ENCODE measurements around the gene MTARC2. TPM values are rescaled to one million over a fixed set of nuclear protein-coding genes. Genes with fewer than 3 reads are reported as not detected.

MTARC2 gene
- total and polyA plus RNA-seq, 2 donors (not counting 1 experiment from before 2014, with no cell fraction given) = 16.3 to 22.6 TPM

DNA sequence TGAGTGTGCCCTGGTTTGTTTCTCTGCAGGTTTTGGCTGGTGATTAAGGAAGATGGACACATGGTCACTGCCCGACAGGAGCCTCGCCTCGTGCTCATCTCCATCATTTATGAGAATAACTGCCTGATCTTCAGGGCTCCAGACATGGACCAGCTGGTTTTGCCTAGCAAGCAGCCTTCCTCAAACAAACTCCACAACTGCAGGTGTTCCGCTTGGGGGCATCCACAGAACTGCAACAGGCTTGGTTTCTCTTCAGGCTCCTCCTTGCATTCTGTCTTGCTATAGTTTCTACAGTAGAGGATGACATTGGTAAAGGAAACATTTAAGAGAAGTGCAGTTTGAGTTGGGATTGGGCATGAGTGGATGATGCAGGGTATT lies 6.8 kb downstream of the MTARC2 start:
- Histone ChIP-seq H3K4me2 (replicated peaks; ENCODE audit: low read depth, low read length, poor library complexity, severe bottlenecking) (no peak overlapping the region), H3K27me3 (replicated peaks in 1 of 4; ENCODE audit: control extremely low read depth in 1 of 4, control insufficient read depth in 3 of 4, insufficient read depth in 4 of 4, low read length in 3 of 4) (peaks cover 0 to 9% (median 3%) of the 10 kb centered on the region in 4 experiments), H2AFZ (ENCODE audit: insufficient read depth, low read depth, low read length, poor library complexity, severe bottlenecking) (no peak overlapping the region), H3K9me3 (ENCODE audit: control extremely low read depth in 1 of 3, control insufficient read depth in 2 of 3, insufficient read depth in 1 of 3, low read length in 2 of 3) (no peaks in the 10 kb centered on the region), H3K79me2 (ENCODE audit: control insufficient read depth, insufficient read depth, low read length) (no peaks in the 10 kb centered on the region), H3K4me1 (ENCODE audit: control insufficient read depth in 2 of 2, insufficient read depth in 2 of 2, low read length in 2 of 2) (peaks cover 3 to 4% of the 10 kb centered on the region in 2 donors), H3K4me3 (ENCODE audit: control extremely low read depth in 1 of 5, extremely low read depth in 1 of 5, insufficient read depth in 1 of 5, low read depth in 2 of 5, low read length in 4 of 5) (no peak overlapping the region), H3K27ac (ENCODE audit: low read length in 2 of 2) (no peak overlapping the region), H3K9ac (ENCODE audit: low read length) (no peak overlapping the region), H4K20me1 (ENCODE audit: control insufficient read depth, insufficient read depth, low read length, poor library complexity, severe bottlenecking) (no peaks in the 10 kb centered on the region), H3K36me3 (replicated peaks in 1 of 2; ENCODE audit: control extremely low read depth in 1 of 2, control insufficient read depth in 1 of 2, extremely low read depth in 1 of 2, insufficient read depth in 2 of 2, low read length in 1 of 2) (no peaks in the 10 kb centered on the region)
- intact Hi-C loops (cut with micrococcal nuclease) = no loop called here
- no peak overlapping the region for H3K4me3 Mint-ChIP-seq
- no peak for DNase-seq
- no peaks in the 10 kb centered on the region for H3K9me3 Mint-ChIP-seq (ENCODE audit: insufficient read depth)
- no peak for ATAC-seq (ENCODE audit: low read depth)
- H3K27me3 Mint-ChIP-seq = peaks cover 11% of the 10 kb centered on the region
- H3K4me1 Mint-ChIP-seq = peaks cover 8% of the 10 kb centered on the region
- WGBS (ENCODE audit: insufficient coverage) = 91% methylated on average over 3 of the region's 4 CpGs
- CTCF ChIA-PET = interaction anchor here (1.6 kb wide), 1 partner anchor 22 kb away, joined by 6 read pairs; no protein-coding TSS in a partner anchor
- TF ChIP-seq EZH2 (IDR thresholded peaks at IDR 0.05; ENCODE audit: borderline replicate concordance, insufficient read depth, low read depth, low read length, poor library complexity, severe bottlenecking) = no peak
- TF ChIP-seq, protein P1, sequence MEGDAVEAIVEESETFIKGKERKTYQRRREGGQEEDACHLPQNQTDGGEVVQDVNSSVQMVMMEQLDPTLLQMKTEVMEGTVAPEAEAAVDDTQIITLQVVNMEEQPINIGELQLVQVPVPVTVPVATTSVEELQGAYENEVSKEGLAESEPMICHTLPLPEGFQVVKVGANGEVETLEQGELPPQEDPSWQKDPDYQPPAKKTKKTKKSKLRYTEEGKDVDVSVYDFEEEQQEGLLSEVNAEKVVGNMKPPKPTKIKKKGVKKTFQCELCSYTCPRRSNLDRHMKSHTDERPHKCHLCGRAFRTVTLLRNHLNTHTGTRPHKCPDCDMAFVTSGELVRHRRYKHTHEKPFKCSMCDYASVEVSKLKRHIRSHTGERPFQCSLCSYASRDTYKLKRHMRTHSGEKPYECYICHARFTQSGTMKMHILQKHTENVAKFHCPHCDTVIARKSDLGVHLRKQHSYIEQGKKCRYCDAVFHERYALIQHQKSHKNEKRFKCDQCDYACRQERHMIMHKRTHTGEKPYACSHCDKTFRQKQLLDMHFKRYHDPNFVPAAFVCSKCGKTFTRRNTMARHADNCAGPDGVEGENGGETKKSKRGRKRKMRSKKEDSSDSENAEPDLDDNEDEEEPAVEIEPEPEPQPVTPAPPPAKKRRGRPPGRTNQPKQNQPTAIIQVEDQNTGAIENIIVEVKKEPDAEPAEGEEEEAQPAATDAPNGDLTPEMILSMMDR (IDR thresholded peaks at IDR 0.05) = no peak
- POLR2A ChIA-PET = interaction anchor here (0.6 kb wide), 1 partner anchor 493 kb away, joined by 7 read pairs; no protein-coding TSS in a partner anchor
- no peak overlapping the region for H3K27ac Mint-ChIP-seq

DNA sequence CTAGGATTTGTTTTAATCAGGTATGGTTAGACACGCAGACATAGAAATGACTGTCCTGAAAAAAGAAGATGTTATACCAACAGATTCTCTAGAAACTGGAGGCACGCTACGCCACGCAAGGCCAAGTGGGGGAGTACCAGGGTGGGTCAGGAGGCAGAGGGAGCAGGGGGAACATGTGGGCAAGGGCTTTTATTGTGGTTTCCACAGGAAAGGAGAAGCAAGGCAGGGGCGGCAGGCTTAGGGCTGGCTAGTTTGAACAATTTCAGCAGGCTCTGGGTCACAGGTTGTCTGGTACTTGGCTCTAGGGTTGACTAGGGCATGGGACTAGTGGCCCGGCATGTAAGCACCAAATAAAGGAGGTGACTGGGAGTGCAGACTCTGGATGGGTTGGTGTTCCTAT lies 7.2 kb downstream of the MTARC2 start:
- Histone ChIP-seq H3K79me2 (ENCODE audit: control insufficient read depth, insufficient read depth, low read length) (no peaks in the 10 kb centered on the region), H3K36me3 (replicated peaks in 1 of 2; ENCODE audit: control extremely low read depth in 1 of 2, control insufficient read depth in 1 of 2, extremely low read depth in 1 of 2, insufficient read depth in 2 of 2, low read length in 1 of 2) (no peaks in the 10 kb centered on the region), H3K27me3 (replicated peaks in 1 of 4; ENCODE audit: control extremely low read depth in 1 of 4, control insufficient read depth in 3 of 4, insufficient read depth in 4 of 4, low read length in 3 of 4) (peaks cover 0 to 7% (median 1%) of the 10 kb centered on the region in 4 experiments), H3K9ac (ENCODE audit: low read length) (no peak overlapping the region), H3K4me2 (replicated peaks; ENCODE audit: low read depth, low read length, poor library complexity, severe bottlenecking) (no peak overlapping the region), H2AFZ (ENCODE audit: insufficient read depth, low read depth, low read length, poor library complexity, severe bottlenecking) (no peak overlapping the region), H4K20me1 (ENCODE audit: control insufficient read depth, insufficient read depth, low read length, poor library complexity, severe bottlenecking) (no peaks in the 10 kb centered on the region), H3K4me1 (ENCODE audit: control insufficient read depth in 2 of 2, insufficient read depth in 2 of 2, low read length in 2 of 2) (peaks cover 1 to 2% of the 10 kb centered on the region in 2 donors), H3K9me3 (ENCODE audit: control extremely low read depth in 1 of 3, control insufficient read depth in 2 of 3, insufficient read depth in 1 of 3, low read length in 2 of 3) (no peaks in the 10 kb centered on the region), H3K27ac (ENCODE audit: low read length in 2 of 2) (no peak overlapping the region), H3K4me3 (ENCODE audit: control extremely low read depth in 1 of 5, extremely low read depth in 1 of 5, insufficient read depth in 1 of 5, low read depth in 2 of 5, low read length in 4 of 5) (no peak overlapping the region)
- DNase-seq (no peak), ATAC-seq (ENCODE audit: low read depth) (no peak)
- intact Hi-C loops (cut with micrococcal nuclease) = no loop called here
- Mint-ChIP-seq H3K4me3 (no peak overlapping the region), H3K27ac (no peak overlapping the region), H3K27me3 (peaks cover 11% of the 10 kb centered on the region), H3K9me3 (ENCODE audit: insufficient read depth) (no peaks in the 10 kb centered on the region), H3K4me1 (peaks cover 5% of the 10 kb centered on the region)
- 79% methylated on average over 6 of the region's 6 CpGs for WGBS (ENCODE audit: insufficient coverage)
- ChIA-PET CTCF (interaction anchor here (1.6 to 1.8 kb wide), 2 partner anchors 21 to 22 kb away, joined by 5 to 6 read pairs; no protein-coding TSS in a partner anchor), POLR2A (no interaction called here)
- TF ChIP-seq, protein P1 (IDR thresholded peaks at IDR 0.05) = no peak
- no peak for TF ChIP-seq EZH2 (IDR thresholded peaks at IDR 0.05; ENCODE audit: borderline replicate concordance, insufficient read depth, low read depth, low read length, poor library complexity, severe bottlenecking)

Measured in B cell (primary cell).